Parathyroid adenoma (tissue), 2 donors: Measurements from ENCODE around the gene RALGDS.

Experiments used
- H2AFZ ChIP-seq: fragments of 300-600 bp; sonication (generic); one replicate; pipeline ENCODE4 v1.7.0; 2017; ENCODE audit warnings: antibody characterized with exemption, mild to moderate bottlenecking
- H3K27ac ChIP-seq: fragments of 300-600 bp; sonication (generic); one replicate; pipeline ENCODE4 v1.7.0; 2017
- H3K27me3 ChIP-seq: fragments of 300-600 bp; sonication (generic); one replicate; pipeline ENCODE4 v1.7.0; 2017; ENCODE audit warnings: low read length; ENCODE audit not compliant: control insufficient read depth, insufficient read depth
- H3K36me3 ChIP-seq: fragments of 300-600 bp; sonication (generic); one replicate; pipeline ENCODE4 v1.7.0; 2017; ENCODE audit warnings: low read length; ENCODE audit not compliant: control insufficient read depth, insufficient read depth
- H3K4me1 ChIP-seq: fragments of 300-600 bp; sonication (generic); one replicate; pipeline ENCODE4 v1.7.0; 2017; ENCODE audit warnings: control low read depth
- H3K4me2 ChIP-seq: fragments of 300-600 bp; sonication (generic); one replicate; pipeline ENCODE4 v1.7.0; 2017; ENCODE audit warnings: low read length
- H3K4me3 ChIP-seq: fragments of 300-600 bp; sonication (generic); one replicate; pipeline ENCODE4 v1.7.0; 2017; ENCODE audit warnings: low read depth, low read length
- H3K79me2 ChIP-seq: fragments of 300-600 bp; sonication (generic); one replicate; pipeline ENCODE4 v1.7.0; 2017; ENCODE audit warnings: control low read depth
- H3K9ac ChIP-seq: fragments of 300-600 bp; sonication (generic); one replicate; pipeline ENCODE4 v1.7.0; 2017; ENCODE audit warnings: mild to moderate bottlenecking
- H3K9me3 ChIP-seq: fragments of 300-600 bp; sonication (generic); one replicate; pipeline ENCODE4 v1.7.0; 2017; ENCODE audit warnings: low read length; ENCODE audit not compliant: control insufficient read depth
- CTCF ChIP-seq: fragments of 300-600 bp; sonication (generic); IDR thresholded peaks from one replicate; pipeline ENCODE4 v1.7.0; 2017; ENCODE audit warnings: antibody characterized with exemption, mild to moderate bottlenecking
- donor health status: primary hyperparathyroidism.

The RALGDS gene

GRCh38 chr9:133080161-133080560 lies 40.9 kb downstream of the RALGDS start:
- no peak overlapping the region for H2AFZ ChIP-seq
- no peaks in the 10 kb centered on the region for H3K4me1 ChIP-seq
- TF ChIP-seq CTCF: no peak
- H3K27ac ChIP-seq: no peak overlapping the region
- no peaks in the 10 kb centered on the region for H3K27me3 ChIP-seq
- H3K4me3 ChIP-seq: no peak overlapping the region
- H3K9ac ChIP-seq: no peak overlapping the region
- H3K36me3 ChIP-seq: no peaks in the 10 kb centered on the region
- H3K79me2 ChIP-seq: no peaks in the 10 kb centered on the region
- H3K9me3 ChIP-seq: no peaks in the 10 kb centered on the region
- H3K4me2 ChIP-seq: no peak overlapping the region

- Histone ChIP-seq H3K4me3 (no peak overlapping the region), H3K4me2 (no peak overlapping the region), H3K9ac (no peak overlapping the region), H2AFZ (no peak overlapping the region), H3K79me2 (no peaks in the 10 kb centered on the region), H3K4me1 (no peaks in the 10 kb centered on the region), H3K36me3 (no peaks in the 10 kb centered on the region), H3K27me3 (no peaks in the 10 kb centered on the region), H3K9me3 (no peaks in the 10 kb centered on the region), H3K27ac (no peak overlapping the region)
- TF ChIP-seq CTCF: no peak
Observed at GRCh38 chr9:133078486-133078885, 42.6 kb downstream of the RALGDS start.

- Histone ChIP-seq H3K9ac (no peak overlapping the region), H3K79me2 (no peaks in the 10 kb centered on the region), H3K9me3 (no peaks in the 10 kb centered on the region), H3K4me1 (no peaks in the 10 kb centered on the region), H2AFZ (no peak overlapping the region), H3K4me3 (no peak overlapping the region), H3K27ac (no peak overlapping the region), H3K36me3 (no peaks in the 10 kb centered on the region), H3K4me2 (no peak overlapping the region), H3K27me3 (no peaks in the 10 kb centered on the region)
- no peak for TF ChIP-seq CTCF
Observed at GRCh38 chr9:133076691-133077090, 44.3 kb downstream of the RALGDS start.

GRCh38 chr9:133075925-133076630 lies 45.0 kb downstream of the RALGDS start:
- Histone ChIP-seq H2AFZ (no peak overlapping the region), H3K9me3 (no peaks in the 10 kb centered on the region), H3K36me3 (no peaks in the 10 kb centered on the region), H3K4me2 (no peak overlapping the region), H3K27me3 (no peaks in the 10 kb centered on the region), H3K4me1 (no peaks in the 10 kb centered on the region), H3K9ac (no peak overlapping the region), H3K79me2 (no peaks in the 10 kb centered on the region), H3K4me3 (no peak overlapping the region), H3K27ac (no peak overlapping the region)
- no peak for TF ChIP-seq CTCF

GRCh38 chr9:133074111-133074651 lies 46.9 kb downstream of the RALGDS start:
- Histone ChIP-seq H3K9me3 (no peaks in the 10 kb centered on the region), H3K4me1 (no peaks in the 10 kb centered on the region), H3K79me2 (no peaks in the 10 kb centered on the region), H3K36me3 (no peaks in the 10 kb centered on the region), H3K27ac (no peak overlapping the region), H3K9ac (no peak overlapping the region), H3K4me3 (no peak overlapping the region), H2AFZ (no peak overlapping the region), H3K4me2 (no peak overlapping the region), H3K27me3 (no peaks in the 10 kb centered on the region)
- TF ChIP-seq CTCF: no peak
